LNCAP (cell line): ENCODE results near the gene DIAPH3.

Experiments
- CTCF ChIP-seq: fragments of 450-650 bp; IDR thresholded peaks from 2 replicates; pipeline ENCODE4 v1.5.1; 2017; ENCODE audit warnings: mild to moderate bottlenecking

Gene DIAPH3

GRCh38 chr13:59982631-59983382 lies 180.9 kb downstream of the DIAPH3 start:
- TF ChIP-seq CTCF: no peak

- no peak for TF ChIP-seq CTCF
These were observed 184.1 kb downstream of the DIAPH3 start for GRCh38 chr13:59979589-59979988.

GRCh38 chr13:59978862-59979261 lies 184.9 kb downstream of the DIAPH3 start:
- TF ChIP-seq CTCF: no peak

GRCh38 chr13:59976856-59977255 lies 186.9 kb downstream of the DIAPH3 start:
- no peak for TF ChIP-seq CTCF

GRCh38 chr13:59975807-59976435 lies 187.8 kb downstream of the DIAPH3 start:
- TF ChIP-seq CTCF: no peak

- no peak for TF ChIP-seq CTCF
These were observed 192.9 kb downstream of the DIAPH3 start for GRCh38 chr13:59970847-59971246.

GRCh38 chr13:59963827-59964226 lies 199.9 kb downstream of the DIAPH3 start:
- no peak for TF ChIP-seq CTCF
